Liver (tissue), 9 donors: ENCODE results near the gene SCGB3A1. TPM values are rescaled to one million over a fixed set of nuclear protein-coding genes. Genes with fewer than 3 reads are reported as not detected.

Experiments used
- DNase-seq: peaks from one replicate; pipeline ENCODE4 v3.0.0-alpha.2; 2017; ENCODE audit warnings: low spot score
- H3K27ac ChIP-seq, 2 donors: one replicate each; pipeline ENCODE4 v1.7.0; 2013; ENCODE audit warnings: inconsistent platforms in 2 of 2, low read length in 2 of 2, control low read depth in 1 of 2, low read depth in 1 of 2, mild to moderate bottlenecking in 1 of 2
- H3K27me3 ChIP-seq, 4 donors: one replicate each; pipeline versions ENCODE4 v1.6.1 to v1.7.0; 2013; ENCODE audit warnings: low read length in 3 of 4, inconsistent platforms in 1 of 4, mild to moderate bottlenecking in 1 of 4, moderate library complexity in 1 of 4; ENCODE audit not compliant: control insufficient read depth in 4 of 4, insufficient read depth in 4 of 4
- H3K36me3 ChIP-seq, 4 donors: one replicate each; pipeline versions ENCODE4 v1.6.1 to v1.7.0; 2013; ENCODE audit warnings: low read length in 3 of 4, mild to moderate bottlenecking in 3 of 4, low read depth in 1 of 4, moderate library complexity in 1 of 4; ENCODE audit not compliant: control insufficient read depth in 4 of 4, insufficient read depth in 3 of 4
- H3K4me1 ChIP-seq, 4 donors: one replicate each; pipeline versions ENCODE4 v1.6.1 to v1.7.0; 2013; ENCODE audit warnings: low read length in 3 of 4, mild to moderate bottlenecking in 3 of 4, moderate library complexity in 1 of 4; ENCODE audit not compliant: control insufficient read depth in 4 of 4, insufficient read depth in 4 of 4
- H3K4me3 ChIP-seq, 3 donors: one replicate each; pipeline versions ENCODE4 v1.6.1 to v1.7.0; 2013; ENCODE audit warnings: low read length in 3 of 3, control low read depth in 1 of 3, low read depth in 1 of 3, mild to moderate bottlenecking in 1 of 3
- H3K9ac ChIP-seq, 2 donors: one replicate each; pipeline ENCODE4 v1.7.0; 2013; ENCODE audit warnings: low read length in 2 of 2, mild to moderate bottlenecking in 2 of 2, moderate library complexity in 2 of 2, control low read depth in 1 of 2, low read depth in 1 of 2
- H3K9me3 ChIP-seq, 4 donors: one replicate each; pipeline versions ENCODE4 v1.6.1 to v1.7.0; 2013; ENCODE audit warnings: low read length in 3 of 4; ENCODE audit not compliant: control insufficient read depth in 4 of 4
- ATF3 ChIP-seq: IDR thresholded peaks from 2 replicates; pipeline ENCODE4 v1.6.1; 2016; ENCODE audit warnings: antibody characterized with exemption
- FOXA1 ChIP-seq: IDR thresholded peaks from 2 replicates; pipeline ENCODE4 v1.6.1; 2016; ENCODE audit warnings: antibody characterized with exemption
- FOXA2 ChIP-seq: IDR thresholded peaks from 2 replicates; pipeline ENCODE4 v1.6.1; 2016; ENCODE audit warnings: antibody characterized with exemption
- HNF4A ChIP-seq, 2 donors: conservative IDR thresholded peaks; 2 replicates each; pipeline ENCODE4 v1.6.1; 2016; ENCODE audit warnings: antibody characterized with exemption in 2 of 2, mild to moderate bottlenecking in 2 of 2
- JUND ChIP-seq, 2 donors: IDR thresholded peaks; 2 replicates each; pipeline ENCODE4 v1.6.1; 2016; ENCODE audit warnings: antibody characterized with exemption in 2 of 2
- REST ChIP-seq: IDR thresholded peaks from 2 replicates; pipeline ENCODE4 v1.6.1; 2016; ENCODE audit warnings: antibody characterized with exemption, mild to moderate bottlenecking
- SP1 ChIP-seq: IDR thresholded peaks from 2 replicates; pipeline ENCODE4 v1.6.1; 2018; ENCODE audit warnings: antibody characterized with exemption, mild to moderate bottlenecking
- TAF1 ChIP-seq: conservative IDR thresholded peaks from 2 replicates; pipeline ENCODE4 v1.6.1; 2016; ENCODE audit warnings: antibody characterized with exemption, mild to moderate bottlenecking
- YY1 ChIP-seq: IDR thresholded peaks from 2 replicates; pipeline ENCODE4 v1.6.1; 2016; ENCODE audit warnings: antibody characterized with exemption, mild to moderate bottlenecking
- WGBS: extraction: QIAGEN DNeasy Blood & Tissue Kit; methylation state at CpG from one replicate; pipeline ENCODE4 v1.1.7; 2013; 5-methylcytosine and 5-hydroxymethylcytosine counted together
- polyA plus RNA-seq, 2 donors: library from polyadenylated mRNA; stranded (reverse) in 1 of 2; unstranded in 1 of 2; fragments of 200-250 nt in 1 of 2; fragments of >200 nt in 1 of 2; fragmentation: Nextera tagmentation in 1 of 2; extraction: Ambion mirVana in 1 of 2; gene quantifications; one replicate each; pipeline versions ENCODE4 v1.2.1 to v1.2.3, GENCODE V29; 2013 to 2015
- total RNA-seq, 2 donors: library from RNA; depleted of rRNA; stranded (reverse); fragments of >200 nt; gene quantifications; one replicate each; pipeline ENCODE4 v1.2.3, GENCODE V29; 2014
- TF ChIP-seq, protein P1 (sequence below): IDR thresholded peaks from 2 replicates; pipeline ENCODE4 v1.6.1; 2016; ENCODE audit warnings: antibody characterized with exemption
- donor health status: healthy.
- donor health status: healthy.
- donor health status: healthy.
- donor health status: healthy.
- donor health status: healthy.

SCGB3A1 gene
- total and polyA plus RNA-seq, 4 donors: 1.5 TPM; not detected in 2

DNA sequence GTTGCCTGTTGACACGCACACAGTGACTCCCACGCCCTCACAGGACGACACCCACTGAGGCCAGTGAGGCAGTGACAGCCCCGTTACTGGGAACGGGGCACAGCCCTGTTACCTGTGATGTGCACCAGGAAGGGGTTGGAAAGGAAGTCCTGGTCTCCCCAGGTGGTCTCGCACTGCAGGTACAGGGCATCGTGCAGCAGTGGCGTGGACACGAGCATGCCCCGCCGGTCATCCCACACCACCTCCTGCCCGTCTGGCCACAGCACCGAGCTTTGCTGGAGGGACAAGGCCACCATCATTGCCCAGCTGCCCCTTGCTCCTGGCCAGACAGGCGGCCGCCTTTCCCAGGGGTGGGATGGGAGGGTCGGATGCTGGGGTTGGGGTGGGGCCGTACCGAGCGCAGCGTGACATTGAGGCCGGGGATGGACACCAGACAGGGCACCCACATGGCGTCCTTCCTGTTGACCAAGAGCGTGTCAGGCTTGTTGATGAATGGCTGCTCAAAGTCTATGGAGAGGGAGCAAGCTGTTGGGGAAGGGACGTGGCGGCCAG is 38.6 kb upstream of the SCGB3A1 start (continued):
- no peak for TF ChIP-seq REST
- TF ChIP-seq HNF4A (conservative IDR thresholded peaks at IDR 0.05): no peak
- TF ChIP-seq SP1: no peak

- DNase-seq: no peak
- no peak overlapping the region for H3K27ac ChIP-seq
- H3K9ac ChIP-seq: no peak overlapping the region
- TF ChIP-seq FOXA2 (no peak), FOXA1 (no peak), REST (no peak), TAF1 (no peak), JUND (IDR thresholded peaks at IDR 0.05) (no peak), ATF3 (no peak), YY1 (no peak)
- TF ChIP-seq, protein P1, sequence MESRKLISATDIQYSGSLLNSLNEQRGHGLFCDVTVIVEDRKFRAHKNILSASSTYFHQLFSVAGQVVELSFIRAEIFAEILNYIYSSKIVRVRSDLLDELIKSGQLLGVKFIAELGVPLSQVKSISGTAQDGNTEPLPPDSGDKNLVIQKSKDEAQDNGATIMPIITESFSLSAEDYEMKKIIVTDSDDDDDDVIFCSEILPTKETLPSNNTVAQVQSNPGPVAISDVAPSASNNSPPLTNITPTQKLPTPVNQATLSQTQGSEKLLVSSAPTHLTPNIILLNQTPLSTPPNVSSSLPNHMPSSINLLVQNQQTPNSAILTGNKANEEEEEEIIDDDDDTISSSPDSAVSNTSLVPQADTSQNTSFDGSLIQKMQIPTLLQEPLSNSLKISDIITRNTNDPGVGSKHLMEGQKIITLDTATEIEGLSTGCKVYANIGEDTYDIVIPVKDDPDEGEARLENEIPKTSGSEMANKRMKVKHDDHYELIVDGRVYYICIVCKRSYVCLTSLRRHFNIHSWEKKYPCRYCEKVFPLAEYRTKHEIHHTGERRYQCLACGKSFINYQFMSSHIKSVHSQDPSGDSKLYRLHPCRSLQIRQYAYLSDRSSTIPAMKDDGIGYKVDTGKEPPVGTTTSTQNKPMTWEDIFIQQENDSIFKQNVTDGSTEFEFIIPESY: no peak
- 87% methylated on average over 44 of the region's 44 CpGs for WGBS
- no peaks in the 10 kb centered on the region for H3K27me3 ChIP-seq
- H3K4me1 ChIP-seq: no peaks in the 10 kb centered on the region
- no peaks in the 10 kb centered on the region for H3K9me3 ChIP-seq
- H3K36me3 ChIP-seq: no peaks in the 10 kb centered on the region
- H3K4me3 ChIP-seq: no peak overlapping the region
Observed at GRCh38 chr5:180628827-180629750, 37.8 kb upstream of the SCGB3A1 start.
